H9 (cell line): ENCODE measurements around the gene EPHB2. TPM values are rescaled to one million over a fixed set of nuclear protein-coding genes. Genes with fewer than 3 reads are reported as not detected.

ENCODE experiments used
- DNase-seq: peaks from one replicate; pipeline ENCODE4 v3.0.0-alpha.2; 2017
- H2AFZ ChIP-seq: one replicate; pipeline ENCODE4 v1.6.1; 2013; ENCODE audit warnings: mild to moderate bottlenecking, low read length, control low read depth, moderate library complexity
- H2AK5ac ChIP-seq: 2 replicates; pipeline ENCODE4 v1.6.1; 2013; ENCODE audit warnings: low read length, control low read depth, mixed read lengths; ENCODE audit not compliant: insufficient read length
- H2BK120ac ChIP-seq: one replicate; pipeline ENCODE4 v1.6.1; 2013; ENCODE audit warnings: low read depth, mild to moderate bottlenecking, low read length, control low read depth, inconsistent platforms; ENCODE audit not compliant: poor library complexity, severe bottlenecking
- H2BK12ac ChIP-seq: 2 replicates; pipeline ENCODE4 v1.6.1; 2013; ENCODE audit warnings: low read length, control low read depth, mixed read lengths, low read depth; ENCODE audit not compliant: insufficient read length
- H2BK15ac ChIP-seq: 2 replicates; pipeline ENCODE4 v1.6.1; 2013; ENCODE audit warnings: low read depth, low read length, control low read depth
- H2BK20ac ChIP-seq: one replicate; pipeline ENCODE4 v1.6.1; 2013; ENCODE audit warnings: low read depth, mild to moderate bottlenecking, low read length, control low read depth, inconsistent platforms; ENCODE audit not compliant: poor library complexity, severe bottlenecking
- H2BK5ac ChIP-seq: 2 replicates; pipeline ENCODE4 v1.6.1; 2013; ENCODE audit warnings: low read length, control low read depth, mixed read lengths; ENCODE audit not compliant: insufficient read length
- H3K14ac ChIP-seq: 2 replicates; pipeline ENCODE4 v1.6.1; 2013; ENCODE audit warnings: low read length, control low read depth; ENCODE audit not compliant: insufficient read depth
- H3K18ac ChIP-seq: 2 replicates; pipeline ENCODE4 v1.6.1; 2013; ENCODE audit warnings: low read depth, mild to moderate bottlenecking, mixed read lengths, low read length, control low read depth; ENCODE audit not compliant: insufficient read length
- H3K23ac ChIP-seq: 2 replicates; pipeline ENCODE4 v1.6.1; 2013; ENCODE audit warnings: low read length, control low read depth, mixed read lengths, low read depth; ENCODE audit not compliant: insufficient read length
- H3K23me2 ChIP-seq: 2 replicates; pipeline ENCODE4 v1.6.1; 2013; ENCODE audit warnings: low read depth, mild to moderate bottlenecking, mixed read lengths, low read length, control low read depth; ENCODE audit not compliant: insufficient read length, poor library complexity, severe bottlenecking
- H3K27ac ChIP-seq: 2 replicates; pipeline ENCODE4 v1.5.1; 2013; ENCODE audit warnings: low read length, control low read depth, mixed read lengths, low read depth; ENCODE audit not compliant: insufficient read length
- H3K27me3 ChIP-seq: 2 replicates; pipeline ENCODE4 v1.6.1; 2013; ENCODE audit warnings: low read length, control low read depth, inconsistent platforms; ENCODE audit not compliant: insufficient read depth
- H3K4ac ChIP-seq: 2 replicates; pipeline ENCODE4 v1.6.1; 2013; ENCODE audit warnings: low read depth, mild to moderate bottlenecking, control low read depth, inconsistent platforms, low read length, moderate library complexity
- H3K4me1 ChIP-seq: 2 replicates; pipeline ENCODE4 v1.6.1; 2013; ENCODE audit warnings: low read length, control low read depth, inconsistent platforms; ENCODE audit not compliant: insufficient read depth
- H3K4me2 ChIP-seq: 2 replicates; pipeline ENCODE4 v1.6.1; 2013; ENCODE audit warnings: low read length, control low read depth, mixed read lengths; ENCODE audit not compliant: insufficient read length, insufficient read depth
- H3K56ac ChIP-seq: 2 replicates; pipeline ENCODE4 v1.6.1; 2013; ENCODE audit warnings: low read depth, mild to moderate bottlenecking, mixed read lengths, low read length, control low read depth; ENCODE audit not compliant: insufficient read length
- H3K79me1 ChIP-seq: 2 replicates; pipeline ENCODE4 v1.6.1; 2013; ENCODE audit warnings: low read depth, mild to moderate bottlenecking, moderate library complexity, low read length, control low read depth, inconsistent platforms; ENCODE audit not compliant: insufficient read depth, poor library complexity, severe bottlenecking
- H3K79me2 ChIP-seq: 2 replicates; pipeline ENCODE4 v1.6.1; 2013; ENCODE audit warnings: low read length, control low read depth, inconsistent platforms; ENCODE audit not compliant: insufficient read depth
- H3K9ac ChIP-seq: 2 replicates; pipeline ENCODE4 v1.6.1; 2013; ENCODE audit warnings: low read length, control low read depth, mixed read lengths; ENCODE audit not compliant: insufficient read length; ENCODE audit errors: extremely low read depth
- H3K9me3 ChIP-seq: one replicate; pipeline ENCODE4 v1.6.1; 2013; ENCODE audit warnings: low read depth, low read length, inconsistent platforms; ENCODE audit not compliant: control insufficient read depth
- H3T11ph ChIP-seq: one replicate; pipeline ENCODE4 v1.6.1; 2013; ENCODE audit warnings: mild to moderate bottlenecking, low read length, control low read depth, inconsistent platforms
- H4K20me1 ChIP-seq: one replicate; pipeline ENCODE4 v1.6.1; 2013; ENCODE audit not compliant: control insufficient read depth, insufficient read length, insufficient read depth
- H4K5ac ChIP-seq: 2 replicates; pipeline ENCODE4 v1.6.1; 2013; ENCODE audit warnings: low read depth, mild to moderate bottlenecking, mixed read lengths, low read length, control low read depth; ENCODE audit not compliant: insufficient read length
- H4K8ac ChIP-seq: replicated peaks from 2 replicates; pipeline ENCODE4 v1.6.1; 2013; ENCODE audit warnings: low read length, control low read depth, mixed read lengths, low read depth; ENCODE audit not compliant: insufficient read length
- H4K91ac ChIP-seq: 2 replicates; pipeline ENCODE4 v1.6.1; 2013; ENCODE audit warnings: low read depth, mild to moderate bottlenecking, moderate library complexity, mixed read lengths, low read length, control low read depth; ENCODE audit not compliant: insufficient read length
- H3K27ac Mint-ChIP-seq, 3 experiments: 2 replicates in 2 of 3; 3 replicates in 1 of 3; pipeline ENCODE4 v1.8.0; 2020 to 2021; ENCODE audit warnings: mixed read lengths in 3 of 3, mild to moderate bottlenecking in 1 of 3, moderate library complexity in 1 of 3
- H3K27me3 Mint-ChIP-seq: 2 replicates; pipeline ENCODE4 v1.8.0; 2021; ENCODE audit warnings: low read depth, mild to moderate bottlenecking, moderate library complexity, mixed read lengths
- H3K36me3 Mint-ChIP-seq, 3 experiments: 2 replicates in 2 of 3; 3 replicates in 1 of 3; pipeline ENCODE4 v1.8.0; 2020 to 2021; ENCODE audit warnings: low read depth in 3 of 3, mixed read lengths in 3 of 3; ENCODE audit not compliant: insufficient read depth in 1 of 3
- H3K4me1 Mint-ChIP-seq, 2 experiments: 2 replicates each; pipeline ENCODE4 v1.8.0; 2020; ENCODE audit warnings: mixed read lengths in 2 of 2
- H3K4me3 Mint-ChIP-seq, 2 experiments: 2 replicates in 1 of 2; 3 replicates in 1 of 2; pipeline ENCODE4 v1.8.0; 2020 to 2021; ENCODE audit warnings: mild to moderate bottlenecking in 2 of 2, mixed read lengths in 2 of 2, moderate library complexity in 1 of 2
- H3K9me3 Mint-ChIP-seq, 2 experiments: 2 replicates in 1 of 2; 3 replicates in 1 of 2; pipeline ENCODE4 v1.8.0; 2020; ENCODE audit warnings: mild to moderate bottlenecking in 2 of 2, mixed read lengths in 2 of 2, moderate library complexity in 1 of 2
- CTCF ChIP-seq: fragments of 200-600 bp; sonication (generic); conservative IDR thresholded peaks from 3 replicates; pipeline ENCODE4 v1.8.0; 2021; ENCODE audit warnings: antibody characterized with exemption, mild to moderate bottlenecking
- WGBS: extraction: QIAGEN DNeasy Blood & Tissue Kit; methylation state at CpG from one replicate; pipeline ENCODE4 v1.1.7; 2013; ENCODE audit warnings: missing lambda C conversion rate, low lambda C conversion rate, mixed read lengths; ENCODE audit not compliant: insufficient read length; ENCODE audit errors: extremely low coverage; 5-methylcytosine and 5-hydroxymethylcytosine counted together
- total RNA-seq: library from RNA; stranded (reverse); gene quantifications from 2 replicates; pipeline ENCODE4 v1.2.1, GENCODE V29; 2021

Gene EPHB2
- total RNA-seq, 1 experiment from 2014 or later: 9.5 TPM

- Histone ChIP-seq H3K4me2 (no peak overlapping the region), H2BK5ac (no peak overlapping the region), H3K23me2 (no peaks in the 10 kb centered on the region), H3K27me3 (no peaks in the 10 kb centered on the region), H3T11ph (no peak overlapping the region), H2BK12ac (no peak overlapping the region), H2BK20ac (no peak overlapping the region), H2BK120ac (no peak overlapping the region), H3K23ac (no peak overlapping the region), H3K9ac (no peak overlapping the region), H3K56ac (no peak overlapping the region), H3K14ac (no peak overlapping the region; the same call in 1 of the 2 replicates), H3K9me3 (no peaks in the 10 kb centered on the region), H2BK15ac (no peak overlapping the region), H4K5ac (no peak overlapping the region), H4K20me1 (no peaks in the 10 kb centered on the region), H3K79me2 (no peaks in the 10 kb centered on the region), H2AFZ (no peak overlapping the region), H3K4ac (no peak overlapping the region), H4K8ac (no peak overlapping the region), H2AK5ac (no peak overlapping the region), H3K27ac (no peak overlapping the region), H4K91ac (no peak overlapping the region), H3K18ac (no peak overlapping the region), H3K79me1 (no peaks in the 10 kb centered on the region), H3K4me1 (0 out of 2 replicates have a peak, but pooled peaks cover 2% of the 10 kb centered on the region)
- Mint-ChIP-seq H3K36me3 (no peaks in the 10 kb centered on the region), H3K4me1 (peaks cover 39 to 57% of the 10 kb centered on the region in 2 experiments), H3K9me3 (no peaks in the 10 kb centered on the region), H3K27ac (no peak overlapping the region; a peak in 1 of 7 replicates), H3K27me3 (no peaks in the 10 kb centered on the region; the same call in 1 of the 2 replicates), H3K4me3 (no peak overlapping the region)
- no CpG with 5 or more reads among the region's 4 CpGs for WGBS
- DNase-seq: no peak
- TF ChIP-seq CTCF: no peak
Observed at GRCh38 chr1:22851517-22851916, 140.9 kb downstream of the EPHB2 start.
